K562 (cell line): ENCODE data around the gene MALAT1. TPM values are rescaled to one million over a fixed set of nuclear protein-coding genes. Genes with fewer than 3 reads are reported as not detected.

Experiments
- BRD9 ChIP-seq: fragments of 450-650 bp; IDR thresholded peaks from 2 replicates; pipeline ENCODE4 v1.6.1; 2018; ENCODE audit warnings: low read depth; ENCODE audit not compliant: partially characterized antibody
- CCNT2 ChIP-seq: IDR thresholded peaks from 2 replicates; pipeline ENCODE4 v1.6.1; 2011; ENCODE audit warnings: borderline replicate concordance, low read depth, mild to moderate bottlenecking, moderate library complexity, mixed read lengths, low read length; ENCODE audit not compliant: insufficient read length; ENCODE audit errors: extremely low read depth
- CREB1 ChIP-seq, 2 experiments: sonication (generic) in 1 of 2; formaldehyde crosslinking in 1 of 2; IDR thresholded peaks; 2 replicates each; pipeline versions ENCODE4 v1.6.1 to v1.8.0; 2012 to 2022; ENCODE audit warnings: inconsistent platforms in 1 of 2, mild to moderate bottlenecking in 1 of 2, missing genetic modification reagents in 1 of 2, moderate library complexity in 1 of 2
- GATAD2A ChIP-seq: fragments of 450-650 bp; IDR thresholded peaks from 2 replicates; pipeline ENCODE4 v1.6.1; 2017
- IRF1 ChIP-seq: sonication (generic); formaldehyde crosslinking; IDR thresholded peaks from 2 replicates; pipeline ENCODE4 v1.8.0; 2022; ENCODE audit warnings: missing genetic modification reagents, mild to moderate bottlenecking, borderline replicate concordance
- KLF1 ChIP-seq: fragments of 450-650 bp; IDR thresholded peaks from 2 replicates; pipeline ENCODE4 v1.6.1; 2016; ENCODE audit warnings: missing genetic modification characterization, missing compliant biosample characterization
- MCM7 ChIP-seq, 2 experiments: fragments of 450-650 bp; IDR thresholded peaks; 2 replicates each; pipeline ENCODE4 v1.6.1; 2016 to 2018
- NCOR1 ChIP-seq: fragments of 450-650 bp; IDR thresholded peaks from 2 replicates; pipeline ENCODE4 v1.6.1; 2016; ENCODE audit warnings: mild to moderate bottlenecking, moderate library complexity
- PPARD ChIP-seq: fragments of 250-450 bp; sonication (Bioruptor Pico); IDR thresholded peaks from 2 replicates; pipeline ENCODE4 v1.8.0; 2022; ENCODE audit warnings: inconsistent platforms, mild to moderate bottlenecking, moderate library complexity
- PRMT5 ChIP-seq: sonication (generic); formaldehyde crosslinking; IDR thresholded peaks from 2 replicates; pipeline ENCODE4 v1.5.0; 2020; ENCODE audit warnings: missing genetic modification reagents
- RNF219 ChIP-seq: fragments of 250-450 bp; sonication (Bioruptor Pico); IDR thresholded peaks from 2 replicates; pipeline ENCODE4 v1.5.0; 2022; ENCODE audit warnings: mild to moderate bottlenecking
- SAFB ChIP-seq: fragments of 200-400 bp; formaldehyde crosslinking; IDR thresholded peaks from 2 replicates; pipeline ENCODE4 v1.6.1; 2017; ENCODE audit warnings: low read depth, low read length, borderline replicate concordance
- SNRNP70 ChIP-seq: fragments of 200-400 bp; formaldehyde crosslinking; optimal IDR thresholded peaks from 2 replicates; pipeline ENCODE3; 2017; ENCODE audit warnings: low read depth, low read length
- SREBF1 ChIP-seq: fragments of 150-350 bp; IDR thresholded peaks from 2 replicates; pipeline ENCODE4 v1.6.1; 2014; ENCODE audit warnings: antibody characterized with exemption, low read depth, low read length, borderline replicate concordance
- THRAP3 ChIP-seq: fragments of 450-650 bp; IDR thresholded peaks from 2 replicates; pipeline ENCODE4 v1.6.1; 2016; ENCODE audit warnings: mild to moderate bottlenecking, inconsistent platforms, borderline replicate concordance
- WHSC1 ChIP-seq: IDR thresholded peaks from one replicate; pipeline ENCODE4 v1.6.1; 2012; ENCODE audit warnings: low read length, control low read depth, inconsistent platforms
- ZBTB1 ChIP-seq: sonication (generic); formaldehyde crosslinking; IDR thresholded peaks from 2 replicates; pipeline ENCODE4 v1.8.1; 2023; ENCODE audit warnings: missing genetic modification reagents, low read depth, mild to moderate bottlenecking, borderline replicate concordance
- ZNF124 ChIP-seq: sonication (generic); formaldehyde crosslinking; IDR thresholded peaks from 2 replicates; pipeline ENCODE4 v1.8.1; 2022; ENCODE audit warnings: missing genetic modification reagents
- ZNF143 ChIP-seq: sonication (generic); formaldehyde crosslinking; IDR thresholded peaks from 2 replicates; pipeline ENCODE4 v1.9.0; 2022; ENCODE audit warnings: mild to moderate bottlenecking, missing genetic modification reagents
- ZNF239 ChIP-seq: fragments of 250-450 bp; sonication (Bioruptor Pico); IDR thresholded peaks from 2 replicates; pipeline ENCODE4 v1.4.0; 2020; ENCODE audit warnings: mild to moderate bottlenecking
- ZNF583 ChIP-seq: fragments of 250-450 bp; sonication (Bioruptor Pico); IDR thresholded peaks from 2 replicates; pipeline ENCODE4 v1.4.0; 2020
- ZNF592 ChIP-seq: fragments of 450-650 bp; IDR thresholded peaks from 2 replicates; pipeline ENCODE4 v1.6.1; 2017; ENCODE audit warnings: antibody characterized with exemption, mild to moderate bottlenecking
- ZNF695 ChIP-seq: fragments of 450-650 bp; formaldehyde crosslinking; IDR thresholded peaks from 2 replicates; pipeline ENCODE4 v1.4.0; 2020; ENCODE audit warnings: mild to moderate bottlenecking, moderate library complexity
- polyA plus RNA-seq, 8 experiments: library from polyadenylated mRNA; depleted of rRNA in 4 of 8; stranded (reverse) in 5 of 8; unstranded in 3 of 8; fragments of >200 nt; fragmentation: Nextera tagmentation in 2 of 8; fragmentation: Illumina TruSeq in 1 of 8; extraction: Ambion mirVana in 2 of 8; extraction: Trizol in 1 of 8; gene quantifications; 2 replicates each; pipeline versions ENCODE4 v1.2.1 to v1.2.3, GENCODE V29; 2011 to 2014; ENCODE audit warnings: inconsistent platforms in 1 of 8, missing spikeins in 1 of 8
- total RNA-seq, 7 experiments: library from RNA; depleted of rRNA in 6 of 7; stranded (reverse); fragments of >200 nt in 6 of 7; fragmentation: Illumina TruSeq in 2 of 7; extraction: Trizol in 2 of 7; gene quantifications; 2 replicates each; pipeline versions ENCODE4 v1.2.1 to v1.2.3, GENCODE V29; 2011 to 2021; ENCODE audit warnings: low replicate concordance in 1 of 7

Gene MALAT1
- total and polyA plus RNA-seq, 9 of the 15 experiments (the other 6 are each of a cell fraction or from before 2014, with no cell fraction given): 363 to 8,715 (median 2,351) TPM

GRCh38 chr11:65524741-65525545 is 26.1 kb downstream of the MALAT1 start, which contains the start of gene SCYL1 (continued):
- no peak for TF ChIP-seq KLF1 (tag)
- no peak for TF ChIP-seq GATAD2A
- no peak for TF ChIP-seq MCM7 (IDR thresholded peaks at IDR 0.05)
- no peak for TF ChIP-seq BRD9
- TF ChIP-seq IRF1 (CRISPR knock-in tag): no peak
- TF ChIP-seq PPARD (CRISPR knock-in tag): no peak
- no peak for TF ChIP-seq SNRNP70
- no peak for TF ChIP-seq ZNF583 (CRISPR knock-in tag)
- TF ChIP-seq CCNT2: peak; percentile 43
- TF ChIP-seq PRMT5 (CRISPR knock-in tag): peak; percentile 78; the same call in 1 of the 2 replicates
- TF ChIP-seq THRAP3: no peak
- TF ChIP-seq WHSC1: no peak
- peak; percentile 20; the same call in 1 of the 2 replicates for TF ChIP-seq ZNF143
- TF ChIP-seq ZNF239 (CRISPR knock-in tag): no peak
- no peak for TF ChIP-seq SAFB
- TF ChIP-seq ZNF695 (CRISPR knock-in tag): no peak
- no peak for TF ChIP-seq RNF219 (CRISPR knock-in tag)
- TF ChIP-seq SREBF1: no peak
- no peak for TF ChIP-seq NCOR1
- no peak for TF ChIP-seq ZNF124 (CRISPR knock-in tag)
- peak; percentile 34; the same call in 1 of the 2 replicates for TF ChIP-seq ZNF592
- TF ChIP-seq CREB1 (IDR thresholded peaks at IDR 0.05): no peak
- peak; percentile 66 for TF ChIP-seq CREB1 (CRISPR knock-in tag; IDR thresholded peaks at IDR 0.05)
- TF ChIP-seq ZBTB1: peak; percentile 58; the same call in 1 of the 2 replicates
